Fibroblast of pulmonary artery (primary cell): ENCODE data around the gene PSMD6.
A peak's percentile ranks its signal among the peaks of the same experiment; 100 is the strongest.

Source experiments
- DNase-seq: peaks from one replicate; pipeline ENCODE4 v3.0.0-alpha.2; 2010; ENCODE audit warnings: low read depth
- H3K4me3 ChIP-seq: replicated peaks from 2 replicates; pipeline ENCODE4 v1.5.1; 2011; ENCODE audit warnings: low read depth, mild to moderate bottlenecking, control low read depth, low read length, moderate library complexity
- TF ChIP-seq, protein P1 (sequence below): IDR thresholded peaks from 2 replicates; pipeline ENCODE4 v1.5.1; 2011; ENCODE audit warnings: mild to moderate bottlenecking, control low read depth, low read length, inconsistent platforms; ENCODE audit errors: missing control alignments

PSMD6 gene

DNA sequence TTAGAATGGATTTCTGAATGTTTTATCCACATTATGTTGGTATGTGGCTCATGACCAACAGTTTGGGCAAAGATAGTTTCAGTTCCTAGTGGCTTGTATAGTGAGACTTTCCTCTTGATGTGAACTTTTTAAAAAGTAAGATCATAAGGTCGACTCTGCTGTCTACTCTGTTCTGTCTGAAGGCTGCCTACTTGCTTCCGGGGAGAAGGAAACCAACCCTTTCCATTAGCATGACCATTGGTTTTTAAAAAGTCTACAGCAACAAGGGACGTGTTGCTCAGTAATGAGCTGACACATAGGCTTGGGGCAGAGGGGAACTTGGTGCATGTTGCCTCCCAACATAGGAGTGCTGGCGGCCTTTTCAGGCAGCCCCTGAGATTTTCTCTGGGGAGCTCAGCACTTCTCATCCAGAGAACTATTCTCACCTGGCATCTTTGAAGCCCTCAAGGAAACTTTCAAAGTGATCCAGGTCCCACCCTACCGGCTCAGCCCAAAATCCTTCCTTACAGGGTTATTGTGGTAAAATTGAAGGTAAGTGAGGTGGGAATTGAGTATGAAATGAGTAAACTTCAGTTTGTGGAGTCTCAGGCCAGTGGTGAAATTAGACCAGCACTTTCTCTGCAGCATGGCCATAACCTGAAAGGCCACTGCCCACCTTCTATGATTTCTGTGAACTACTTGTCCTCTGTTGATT, 30.6 kb downstream of the PSMD6 start:
- no peak for DNase-seq
- no peak overlapping the region for H3K4me3 ChIP-seq
- TF ChIP-seq, protein P1, sequence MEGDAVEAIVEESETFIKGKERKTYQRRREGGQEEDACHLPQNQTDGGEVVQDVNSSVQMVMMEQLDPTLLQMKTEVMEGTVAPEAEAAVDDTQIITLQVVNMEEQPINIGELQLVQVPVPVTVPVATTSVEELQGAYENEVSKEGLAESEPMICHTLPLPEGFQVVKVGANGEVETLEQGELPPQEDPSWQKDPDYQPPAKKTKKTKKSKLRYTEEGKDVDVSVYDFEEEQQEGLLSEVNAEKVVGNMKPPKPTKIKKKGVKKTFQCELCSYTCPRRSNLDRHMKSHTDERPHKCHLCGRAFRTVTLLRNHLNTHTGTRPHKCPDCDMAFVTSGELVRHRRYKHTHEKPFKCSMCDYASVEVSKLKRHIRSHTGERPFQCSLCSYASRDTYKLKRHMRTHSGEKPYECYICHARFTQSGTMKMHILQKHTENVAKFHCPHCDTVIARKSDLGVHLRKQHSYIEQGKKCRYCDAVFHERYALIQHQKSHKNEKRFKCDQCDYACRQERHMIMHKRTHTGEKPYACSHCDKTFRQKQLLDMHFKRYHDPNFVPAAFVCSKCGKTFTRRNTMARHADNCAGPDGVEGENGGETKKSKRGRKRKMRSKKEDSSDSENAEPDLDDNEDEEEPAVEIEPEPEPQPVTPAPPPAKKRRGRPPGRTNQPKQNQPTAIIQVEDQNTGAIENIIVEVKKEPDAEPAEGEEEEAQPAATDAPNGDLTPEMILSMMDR = no peak

DNA sequence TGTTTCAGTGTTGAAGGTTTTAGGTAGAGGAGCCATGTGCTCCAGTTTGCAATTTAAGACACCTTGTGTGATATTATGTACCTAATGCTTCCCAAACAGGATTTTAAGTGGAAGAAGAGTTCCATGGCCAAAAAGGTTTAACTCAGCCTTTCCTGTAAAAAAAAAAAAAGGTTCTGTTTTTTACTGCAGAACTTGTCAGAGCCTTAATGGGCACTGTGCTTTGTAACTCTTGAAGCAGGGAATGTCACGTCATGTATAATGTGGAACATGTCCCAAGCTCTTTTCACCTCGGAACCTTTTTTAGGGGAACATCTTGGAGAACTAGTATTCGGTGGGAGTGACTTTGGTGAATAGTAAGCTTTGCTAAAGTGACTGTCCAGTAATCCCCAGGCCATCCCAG, 31.6 kb downstream of the PSMD6 start:
- TF ChIP-seq, protein P1 = no peak
- no peak overlapping the region for H3K4me3 ChIP-seq
- DNase-seq = no peak

DNA sequence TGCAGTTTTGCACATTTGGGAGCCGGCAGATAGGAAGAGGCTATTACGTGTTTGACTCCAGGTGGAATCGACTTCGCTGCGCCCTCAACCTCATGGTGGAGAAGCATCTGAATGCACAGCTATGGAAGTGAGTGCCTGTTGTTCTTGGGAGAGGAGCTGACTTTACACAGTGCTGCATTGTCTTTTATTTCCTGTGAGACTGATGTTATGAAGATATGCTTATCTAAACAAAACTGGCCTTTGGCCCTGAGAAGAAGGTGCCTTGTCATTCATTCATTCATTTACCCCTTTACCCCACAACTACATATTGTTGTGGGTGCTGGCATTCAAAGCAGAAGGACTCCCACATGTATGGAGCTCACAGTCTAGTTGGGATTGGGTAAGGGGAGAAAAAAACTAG, 32.6 kb downstream of the PSMD6 start:
- DNase-seq = peak; percentile 37
- TF ChIP-seq, protein P1 = no peak
- H3K4me3 ChIP-seq = no peak overlapping the region

DNA sequence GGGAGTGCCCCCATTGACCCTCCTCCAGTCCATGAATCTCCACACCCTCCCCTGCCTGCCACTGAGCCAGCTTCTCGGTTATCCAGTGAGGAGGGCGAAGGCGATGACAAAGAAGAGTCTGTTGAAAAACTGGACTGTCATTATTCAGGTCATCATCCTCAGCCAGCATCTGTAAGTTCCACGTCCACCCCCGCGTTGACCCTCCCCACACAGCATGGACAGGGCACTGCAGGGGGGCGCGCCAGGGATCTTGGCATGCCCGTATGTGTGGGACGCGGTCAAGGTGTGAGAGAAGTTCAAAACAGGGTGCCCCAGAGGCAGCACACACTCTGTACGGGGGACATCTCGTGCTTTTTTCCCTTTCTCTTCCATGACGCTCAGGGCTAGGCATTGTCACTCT, 33.1 kb downstream of the PSMD6 start:
- TF ChIP-seq, protein P1 = no peak
- DNase-seq = no peak
- no peak overlapping the region for H3K4me3 ChIP-seq

DNA sequence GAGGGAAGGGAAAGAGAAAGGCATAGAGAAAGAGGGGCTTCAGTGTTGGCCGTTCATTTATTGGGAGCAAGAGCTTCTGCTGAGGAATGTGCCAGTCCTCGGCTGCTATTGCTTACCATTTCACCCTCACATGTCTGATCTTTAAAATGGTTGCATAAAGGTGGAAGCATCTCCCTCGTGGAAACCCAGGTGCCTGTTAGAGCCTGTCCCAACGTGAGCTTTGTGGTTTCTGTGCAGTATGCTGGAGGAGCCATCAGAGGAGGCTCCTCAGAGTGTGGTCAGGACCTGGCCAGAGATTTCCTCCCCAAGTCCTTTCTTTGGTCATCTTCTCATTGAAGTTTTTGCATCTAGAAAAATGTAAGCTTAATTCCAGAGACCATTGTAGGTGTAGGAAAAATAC, 34.4 kb downstream of the PSMD6 start:
- no peak for DNase-seq
- no peak overlapping the region for H3K4me3 ChIP-seq
- TF ChIP-seq, protein P1 = no peak

DNA sequence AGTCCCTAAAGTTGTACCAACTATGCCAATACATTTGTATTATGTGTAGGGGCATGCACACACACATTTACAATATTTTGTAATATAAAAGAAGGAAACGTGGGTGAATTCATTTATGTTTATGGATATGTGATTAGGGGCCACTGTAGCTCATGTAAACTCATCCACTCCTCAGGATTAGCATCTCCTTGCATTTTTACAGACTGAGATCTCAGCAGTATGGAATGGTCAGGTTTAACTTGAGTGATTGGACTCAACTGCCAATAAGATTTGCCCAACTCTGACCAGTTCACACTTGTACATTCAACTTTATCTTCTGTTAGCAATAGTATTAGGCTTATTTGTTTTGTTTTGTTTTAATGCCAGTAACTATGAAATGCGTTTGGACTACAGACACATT, 36.5 kb downstream of the PSMD6 start:
- TF ChIP-seq, protein P1 = no peak
- no peak overlapping the region for H3K4me3 ChIP-seq
- no peak for DNase-seq

- TF ChIP-seq, protein P1 = no peak
- DNase-seq = no peak
- H3K4me3 ChIP-seq = no peak overlapping the region
Observed at GRCh38 chr3:63986146-63986545, 37.1 kb downstream of the PSMD6 start.
